IPS DF 4.7 (cell line): Measurements from ENCODE around the gene APOBEC3F.

ENCODE experiments used
- DNase-seq: peaks from one replicate; pipeline ENCODE4 v3.0.0-alpha.2; 2013; ENCODE audit warnings: low spot score; ENCODE audit errors: extremely low read depth

The APOBEC3F gene

GRCh38 chr22:39090426-39091064, 49.9 kb downstream of the APOBEC3F start:
- no peak for DNase-seq

GRCh38 chr22:39091126-39092081, 50.7 kb downstream of the APOBEC3F start:
- no peak for DNase-seq

- no peak for DNase-seq
Observed at GRCh38 chr22:39092111-39092862, 51.6 kb downstream of the APOBEC3F start.

- DNase-seq, result no peak
Observed at GRCh38 chr22:39094717-39095389, 54.2 kb downstream of the APOBEC3F start.

- no peak for DNase-seq
Observed at GRCh38 chr22:39095971-39096370, 55.3 kb downstream of the APOBEC3F start.

GRCh38 chr22:39097098-39098020, 56.7 kb downstream of the APOBEC3F start, which contains the start of gene APOBEC3H:
APOBEC3H (plus strand) TSS chr22:39097244; CDS start chr22:39100279, 3,035 bp downstream.
- DNase-seq, result no peak

- no peak for DNase-seq
Observed at GRCh38 chr22:39098026-39098425, 57.4 kb downstream of the APOBEC3F start.

- no peak for DNase-seq
Observed at GRCh38 chr22:39098576-39098975, 57.9 kb downstream of the APOBEC3F start.

- no peak for DNase-seq
Observed at GRCh38 chr22:39101226-39101625, 60.6 kb downstream of the APOBEC3F start.

GRCh38 chr22:39103431-39103830, 62.8 kb downstream of the APOBEC3F start:
- no peak for DNase-seq
